HEK293 (cell line): ENCODE measurements around the gene RIC3.

Experiments
- CTCF ChIP-seq: fragments of 450-650 bp; formaldehyde crosslinking; IDR thresholded peaks from 2 replicates; pipeline ENCODE4 v1.5.1; 2016; ENCODE audit warnings: missing biosample characterization, missing genetic modification characterization
- HOXA7 ChIP-seq: sonication (generic); formaldehyde crosslinking; IDR thresholded peaks from 2 replicates; pipeline ENCODE4 v1.8.1; 2022; ENCODE audit warnings: missing genetic modification reagents, borderline replicate concordance
- PRDM1 ChIP-seq: fragments of 450-650 bp; formaldehyde crosslinking; IDR thresholded peaks from 2 replicates; pipeline ENCODE4; 2016; ENCODE audit warnings: missing biosample characterization, missing genetic modification characterization
- ZBTB26 ChIP-seq: fragments of 450-650 bp; formaldehyde crosslinking; optimal IDR thresholded peaks from 2 replicates; pipeline ENCODE3; 2016; ENCODE audit warnings: missing biosample characterization, mild to moderate bottlenecking, missing genetic modification characterization
- ZNF121 ChIP-seq: fragments of 450-650 bp; formaldehyde crosslinking; IDR thresholded peaks from 2 replicates; pipeline ENCODE4 v1.5.1; 2016; ENCODE audit warnings: missing biosample characterization, missing genetic modification characterization
- ZNF266 ChIP-seq: fragments of 450-650 bp; formaldehyde crosslinking; IDR thresholded peaks from 2 replicates; pipeline ENCODE4 v1.5.1; 2016; ENCODE audit warnings: missing biosample characterization, missing genetic modification characterization, low read depth
- ZNF792 ChIP-seq: fragments of 450-650 bp; formaldehyde crosslinking; IDR thresholded peaks from 2 replicates; pipeline ENCODE4 v1.5.1; 2016; ENCODE audit warnings: missing biosample characterization, missing genetic modification characterization

- no peak for TF ChIP-seq CTCF (tag by site-specific recombination)
- TF ChIP-seq ZNF121 (tag by site-specific recombination) = no peak
- TF ChIP-seq ZNF266 (tag by site-specific recombination) = no peak
- TF ChIP-seq ZBTB26 = no peak
- no peak for TF ChIP-seq HOXA7 (CRISPR knock-in tag)
- no peak for TF ChIP-seq ZNF792 (tag by site-specific recombination)
- no peak for TF ChIP-seq PRDM1 (tag by site-specific recombination)
These were observed 48.3 kb upstream of the RIC3 start for GRCh38 chr11:8217136-8217535.
